ENCODE measurements around the gene ZDHHC19. TPM values are rescaled to one million over a fixed set of nuclear protein-coding genes. Genes with fewer than 3 reads are reported as not detected.
"Not testable (repeated sequence)": the region's sequence is repeated elsewhere in the genome, so short reads cannot be mapped to it uniquely, and the experiment has no call there.

The ZDHHC19 gene
- total and polyA plus RNA-seq, 10 donors, result 0.79 to 44.6 (median 7.1) TPM

DNA sequence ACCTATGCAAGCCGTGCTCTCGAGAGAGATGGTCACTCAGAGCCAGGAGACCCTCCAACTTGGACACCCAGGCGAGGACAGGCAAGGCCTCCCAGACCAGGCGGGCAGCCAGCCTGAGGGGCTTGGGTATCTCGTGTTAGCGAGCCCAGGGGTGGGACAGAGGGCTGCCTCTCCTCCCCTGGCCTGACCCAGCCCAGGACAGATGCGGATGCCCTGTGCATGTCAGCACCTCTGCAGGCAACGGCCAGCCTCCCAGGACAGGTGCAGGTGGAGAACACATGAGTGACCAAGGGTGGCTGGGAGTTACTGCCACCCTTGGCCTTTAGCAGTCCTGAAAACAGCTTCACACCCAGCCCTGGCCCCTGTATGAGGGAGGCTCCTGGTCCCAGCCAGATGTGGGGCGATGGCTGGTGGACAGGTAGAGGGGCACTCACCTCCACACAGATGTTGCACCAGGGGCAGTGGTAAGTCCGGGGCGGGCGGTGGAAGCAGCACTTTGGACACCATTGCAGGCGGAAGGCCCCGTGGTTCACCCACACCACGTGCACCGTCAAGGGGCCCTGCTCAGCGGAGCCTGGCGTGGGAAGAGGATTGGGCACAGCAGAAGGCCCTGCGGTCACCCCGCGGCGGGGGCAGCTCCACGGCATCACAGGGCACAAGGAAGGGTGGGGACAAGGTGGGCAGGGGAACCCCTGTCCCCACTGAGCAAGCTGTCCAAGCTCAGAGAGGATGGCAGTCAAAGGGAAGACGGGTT lies 2.1 kb downstream of the ZDHHC19 start:
- Histone ChIP-seq H3K9me3 (no peaks in the 10 kb centered on the region), H3K27me3 (replicated peaks in 1 of 7) (peaks cover 0 to 8% (median 0%) of the 10 kb centered on the region in 7 donors), H3K27ac (no peak overlapping the region), H3K4me1 (peaks cover 0 to 37% (median 13%) of the 10 kb centered on the region in 6 donors), H3K4me3 (no peak overlapping the region), H3K36me3 (no peaks in the 10 kb centered on the region)
- peak; percentile 82 for DNase-seq
- WGBS, 5 donors, result 84 to 94% (median 90%) methylated on average over 9 to 24 of the region's 24 CpGs
- intact Hi-C loops (cut with DNase I; ENCODE audit: low total_unique reads), result no loop called here
- TF ChIP-seq POLR2A (IDR thresholded peaks at IDR 0.05) (no peak), POLR2AphosphoS5 (IDR thresholded peaks at IDR 0.05) (no peak)
- TF ChIP-seq, protein P1, sequence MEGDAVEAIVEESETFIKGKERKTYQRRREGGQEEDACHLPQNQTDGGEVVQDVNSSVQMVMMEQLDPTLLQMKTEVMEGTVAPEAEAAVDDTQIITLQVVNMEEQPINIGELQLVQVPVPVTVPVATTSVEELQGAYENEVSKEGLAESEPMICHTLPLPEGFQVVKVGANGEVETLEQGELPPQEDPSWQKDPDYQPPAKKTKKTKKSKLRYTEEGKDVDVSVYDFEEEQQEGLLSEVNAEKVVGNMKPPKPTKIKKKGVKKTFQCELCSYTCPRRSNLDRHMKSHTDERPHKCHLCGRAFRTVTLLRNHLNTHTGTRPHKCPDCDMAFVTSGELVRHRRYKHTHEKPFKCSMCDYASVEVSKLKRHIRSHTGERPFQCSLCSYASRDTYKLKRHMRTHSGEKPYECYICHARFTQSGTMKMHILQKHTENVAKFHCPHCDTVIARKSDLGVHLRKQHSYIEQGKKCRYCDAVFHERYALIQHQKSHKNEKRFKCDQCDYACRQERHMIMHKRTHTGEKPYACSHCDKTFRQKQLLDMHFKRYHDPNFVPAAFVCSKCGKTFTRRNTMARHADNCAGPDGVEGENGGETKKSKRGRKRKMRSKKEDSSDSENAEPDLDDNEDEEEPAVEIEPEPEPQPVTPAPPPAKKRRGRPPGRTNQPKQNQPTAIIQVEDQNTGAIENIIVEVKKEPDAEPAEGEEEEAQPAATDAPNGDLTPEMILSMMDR (IDR thresholded peaks at IDR 0.05 in 8 of 11, conservative IDR thresholded peaks at IDR 0.05 in 3 of 11), result no peak

DNA sequence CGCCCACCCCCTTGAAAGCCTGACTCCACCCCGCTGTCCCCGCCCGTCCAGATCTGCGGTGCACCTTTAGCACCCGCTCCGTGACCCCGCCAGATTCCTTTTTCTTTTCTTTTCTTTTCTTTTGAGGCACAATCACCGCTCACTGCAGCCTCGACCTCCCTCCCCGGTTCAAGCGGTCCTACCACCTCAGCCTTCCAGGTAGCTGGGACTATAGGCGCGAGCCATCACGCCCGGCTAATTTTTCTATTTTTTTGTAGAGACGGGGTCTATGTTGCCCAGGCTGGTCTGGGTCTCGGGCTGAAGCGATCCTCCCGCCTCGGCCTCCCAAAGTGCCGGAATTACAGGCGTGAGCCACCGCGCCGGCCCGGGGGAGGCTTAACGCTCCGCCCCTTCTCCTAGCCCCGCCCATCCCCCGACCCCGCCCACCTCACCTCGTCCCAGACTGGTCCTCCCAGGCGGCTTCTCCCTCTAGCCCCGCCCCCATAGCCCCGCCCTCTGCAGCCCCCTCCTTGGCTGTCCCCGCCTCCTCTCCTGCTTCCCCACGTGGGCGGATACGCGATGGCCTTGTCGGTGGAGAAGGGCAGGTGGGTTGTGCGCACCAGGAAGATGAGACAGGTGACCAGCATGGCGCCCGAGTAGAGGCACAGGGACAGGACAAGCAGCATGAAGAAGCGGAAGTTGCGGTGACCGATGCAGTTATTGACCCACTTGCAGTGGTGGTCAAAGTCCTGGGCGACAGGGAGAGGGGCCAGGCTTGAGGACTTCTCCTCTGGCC lies 3.2 kb downstream of the ZDHHC19 start:
- Histone ChIP-seq H3K9me3 (no peaks in the 10 kb centered on the region), H3K4me3 (peak overlapping the region; percentile 15 to 66 (median 39)), H3K4me1 (peaks cover 0 to 48% (median 22%) of the 10 kb centered on the region in 6 donors), H3K27ac (peak overlapping the region in 5 of 8 donors; percentile 6 to 81 (median 70)), H3K27me3 (replicated peaks in 1 of 7) (peaks cover 0 to 8% (median 0%) of the 10 kb centered on the region in 7 donors), H3K36me3 (no peaks in the 10 kb centered on the region)
- TF ChIP-seq POLR2AphosphoS5 (IDR thresholded peaks at IDR 0.05), result peak in 1 of 3 donors; percentile 20
- TF ChIP-seq, protein P1 (IDR thresholded peaks at IDR 0.05 in 8 of 11, conservative IDR thresholded peaks at IDR 0.05 in 3 of 11), result no peak
- intact Hi-C loops (cut with DNase I; ENCODE audit: low total_unique reads), result no loop called here
- WGBS, 5 donors, result 28 to 37% (median 33%) methylated on average over 44 to 49 of the region's 49 CpGs
- DNase-seq, result peak; percentile 93

DNA sequence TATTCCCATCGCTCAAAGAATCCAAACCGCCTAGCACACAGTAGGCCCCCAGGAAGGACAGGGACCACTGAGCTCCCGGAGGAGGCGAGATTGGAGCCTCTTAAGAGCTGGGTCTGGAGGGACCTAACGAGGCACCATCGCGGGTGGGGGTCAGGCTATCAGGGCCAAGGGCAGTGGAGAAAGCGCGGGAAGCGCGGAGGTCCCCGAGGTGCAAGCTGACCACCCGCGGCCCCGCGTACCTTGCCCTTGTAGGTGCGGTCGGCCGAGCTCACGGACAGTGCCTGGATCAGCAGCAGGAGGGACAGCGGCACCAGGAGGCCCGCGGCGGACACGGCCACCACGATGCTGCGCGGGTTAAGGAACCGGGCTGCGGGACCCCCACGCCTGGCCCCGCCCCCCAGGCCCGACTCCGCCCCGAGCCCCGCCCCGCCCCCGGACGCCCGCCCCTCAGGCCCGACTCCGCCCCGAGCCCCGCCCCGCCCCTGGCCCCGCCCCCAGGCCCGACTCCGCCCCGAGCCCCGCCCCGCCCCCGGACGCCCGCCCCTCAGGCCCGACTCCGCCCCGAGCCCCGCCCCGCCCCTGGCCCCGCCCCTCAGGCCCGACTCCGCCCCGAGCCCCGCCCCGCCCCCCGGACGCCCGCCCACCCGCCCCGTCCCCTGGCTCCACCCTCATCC lies 3.9 kb downstream of the ZDHHC19 start:
- no peaks in the 10 kb centered on the region for H3K36me3 ChIP-seq
- TF ChIP-seq, protein P1 (IDR thresholded peaks at IDR 0.05 in 8 of 11, conservative IDR thresholded peaks at IDR 0.05 in 3 of 11), result no peak
- TF ChIP-seq POLR2A (IDR thresholded peaks at IDR 0.05), result no peak
- peak in 1 of 3 donors; percentile 50 for TF ChIP-seq POLR2AphosphoS5 (IDR thresholded peaks at IDR 0.05)
- H3K27me3 ChIP-seq (replicated peaks in 1 of 7), result peaks cover 0 to 8% (median 0%) of the 10 kb centered on the region in 7 donors
- intact Hi-C loops (cut with DNase I; ENCODE audit: low total_unique reads), result no loop called here
- peak; percentile 91 for DNase-seq
- WGBS, 5 donors, result 18 to 47% (median 24%) methylated on average over 19 to 47 of the region's 70 CpGs
- peaks cover 0 to 55% (median 28%) of the 10 kb centered on the region in 6 donors for H3K4me1 ChIP-seq
- no peaks in the 10 kb centered on the region for H3K9me3 ChIP-seq
- H3K27ac ChIP-seq, result peak overlapping the region in 4 of 8 donors; percentile 55 to 81 (median 66)
- peak overlapping the region in 5 of 8 donors; percentile 13 to 66 (median 48) for H3K4me3 ChIP-seq

DNA sequence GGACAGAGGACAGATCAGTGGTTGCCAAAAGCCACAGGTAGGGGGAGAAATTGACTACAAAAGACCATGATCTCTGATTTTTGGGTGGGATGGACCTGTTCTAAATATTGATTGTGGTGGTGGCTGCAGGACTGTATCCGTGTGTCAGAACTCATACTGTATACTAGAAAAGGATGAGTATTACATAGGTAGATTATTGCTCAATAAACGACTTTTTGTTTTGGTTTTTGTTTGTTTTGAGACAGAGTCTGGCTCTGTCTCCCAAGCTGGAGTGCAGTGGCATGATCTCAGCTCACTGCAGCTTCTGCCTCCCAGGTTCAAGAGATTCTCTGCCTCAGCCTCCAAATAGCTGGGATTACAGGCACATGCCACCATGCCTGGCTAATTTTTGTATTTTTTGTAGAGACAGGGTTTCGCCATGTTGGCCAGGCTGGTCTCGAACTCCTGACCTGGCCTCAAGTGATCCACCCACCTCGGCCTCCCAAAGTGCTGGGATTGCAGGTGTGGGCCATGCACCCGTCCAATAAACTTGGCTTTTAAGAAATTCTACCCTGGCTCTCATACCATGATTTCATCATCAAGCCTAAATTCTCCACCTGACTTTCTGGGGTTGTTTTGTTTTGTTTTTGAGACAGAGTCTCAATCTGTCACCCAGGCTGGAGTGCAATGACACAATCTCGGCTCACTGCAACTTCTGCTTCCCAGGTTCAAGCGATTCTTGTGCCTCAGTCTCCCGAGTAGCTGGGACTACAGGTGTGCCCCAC lies 5.6 kb downstream of the ZDHHC19 start:
- H3K36me3 ChIP-seq; intact Hi-C loops (cut with DNase I; ENCODE audit: low total_unique reads): not testable (repeated sequence)
- WGBS, 5 donors, result 77 to 86% (median 80%) methylated on average over 9 of the region's 9 CpGs

More for the DNA sequence above, 5.6 kb downstream of the ZDHHC19 start:
- peaks cover 0 to 59% (median 28%) of the 10 kb centered on the region in 6 donors for H3K4me1 ChIP-seq
- H3K27ac ChIP-seq, result peak overlapping the region in 4 of 8 donors; percentile 26 to 51 (median 38)
- not testable (repeated sequence) for H3K27me3 ChIP-seq (replicated peaks in 1 of 7); H3K9me3 ChIP-seq
- peak overlapping the region in 1 of 8 donors; percentile 13 for H3K4me3 ChIP-seq
- peak; percentile 41 for DNase-seq
